Hepatocyte (in vitro differentiated cells): ENCODE measurements around the gene ITFG1. TPM values are rescaled to one million over a fixed set of nuclear protein-coding genes. Genes with fewer than 3 reads are reported as not detected.

Source experiments
- DNase-seq: peaks from one replicate; pipeline ENCODE4 v3.0.0-alpha.2; 2016; ENCODE audit warnings: low spot score
- H2AFZ ChIP-seq: fragments of 200-600 bp; sonication (generic); 2 replicates; pipeline ENCODE4 v1.6.0; 2016; ENCODE audit warnings: antibody characterized with exemption, mild to moderate bottlenecking
- H3K27ac ChIP-seq: fragments of 200-600 bp; sonication (generic); 2 replicates; pipeline ENCODE4 v1.5.1; 2016; ENCODE audit warnings: mild to moderate bottlenecking
- H3K27me3 ChIP-seq: fragments of 200-600 bp; sonication (generic); 2 replicates; pipeline ENCODE4 v1.6.1; 2016
- H3K36me3 ChIP-seq: fragments of 200-600 bp; sonication (generic); replicated peaks from 2 replicates; pipeline ENCODE4 v1.5.1; 2016; ENCODE audit warnings: low read depth; ENCODE audit not compliant: insufficient read depth
- H3K4me1 ChIP-seq: fragments of 200-600 bp; sonication (generic); 2 replicates; pipeline ENCODE4 v1.5.1; 2016; ENCODE audit warnings: mild to moderate bottlenecking, moderate library complexity; ENCODE audit not compliant: insufficient read depth
- H3K4me2 ChIP-seq: fragments of 200-600 bp; sonication (generic); 2 replicates; pipeline ENCODE4 v1.6.0; 2016
- H3K4me3 ChIP-seq: fragments of 200-600 bp; sonication (generic); 2 replicates; pipeline ENCODE4 v1.5.1; 2016; ENCODE audit warnings: mild to moderate bottlenecking
- H3K79me2 ChIP-seq: fragments of 200-600 bp; sonication (generic); 2 replicates; pipeline ENCODE4 v1.6.0; 2017; ENCODE audit warnings: mild to moderate bottlenecking
- H3K9me2 ChIP-seq: fragments of 200-600 bp; sonication (generic); replicated peaks from 2 replicates; pipeline ENCODE4 v1.6.0; 2017; ENCODE audit warnings: mild to moderate bottlenecking; ENCODE audit not compliant: insufficient read depth
- H3K9me3 ChIP-seq: fragments of 200-600 bp; sonication (generic); 2 replicates; pipeline ENCODE4 v1.5.1; 2016; ENCODE audit warnings: low read depth, mild to moderate bottlenecking
- H4K20me1 ChIP-seq: fragments of 200-600 bp; sonication (generic); 2 replicates; pipeline ENCODE4 v1.6.0; 2016; ENCODE audit warnings: mild to moderate bottlenecking; ENCODE audit not compliant: insufficient read depth, poor library complexity, severe bottlenecking
- CTCF ChIP-seq: fragments of 200-600 bp; sonication (generic); IDR thresholded peaks from 2 replicates; pipeline ENCODE4 v1.5.1; 2016; ENCODE audit warnings: antibody characterized with exemption, mild to moderate bottlenecking; ENCODE audit not compliant: poor library complexity
- EZH2 ChIP-seq: fragments of 200-600 bp; sonication (generic); IDR thresholded peaks from 2 replicates; pipeline ENCODE4 v1.6.1; 2016; ENCODE audit warnings: antibody characterized with exemption, mild to moderate bottlenecking, borderline replicate concordance
- EZH2phosphoT487 ChIP-seq: fragments of 200-600 bp; sonication (generic); IDR thresholded peaks from one replicate; pipeline ENCODE4 v1.6.1; 2018; ENCODE audit warnings: antibody characterized with exemption, mild to moderate bottlenecking, low read depth, moderate library complexity; ENCODE audit not compliant: unreplicated experiment, severe bottlenecking
- WGBS: methylation state at CpG from one replicate; pipeline ENCODE4 v1.1.6; 2016; ENCODE audit warnings: low lambda C conversion rate; ENCODE audit errors: missing lambda C conversion rate; 5-methylcytosine and 5-hydroxymethylcytosine counted together
- polyA plus RNA-seq: library from polyadenylated mRNA; unstranded; fragments of >200 nt; fragmentation: Nextera tagmentation; extraction: Ambion mirVana; gene quantifications from 2 replicates; pipeline ENCODE4 v1.2.1, GENCODE V29; 2016
- total RNA-seq: library from RNA; depleted of rRNA; stranded (reverse); fragments of >200 nt; gene quantifications from 2 replicates; pipeline ENCODE4 v1.2.3, GENCODE V29; 2014

The ITFG1 gene
- total and polyA plus RNA-seq, 2 experiments from 2014 or later = 87.8 to 91.4 TPM

DNA sequence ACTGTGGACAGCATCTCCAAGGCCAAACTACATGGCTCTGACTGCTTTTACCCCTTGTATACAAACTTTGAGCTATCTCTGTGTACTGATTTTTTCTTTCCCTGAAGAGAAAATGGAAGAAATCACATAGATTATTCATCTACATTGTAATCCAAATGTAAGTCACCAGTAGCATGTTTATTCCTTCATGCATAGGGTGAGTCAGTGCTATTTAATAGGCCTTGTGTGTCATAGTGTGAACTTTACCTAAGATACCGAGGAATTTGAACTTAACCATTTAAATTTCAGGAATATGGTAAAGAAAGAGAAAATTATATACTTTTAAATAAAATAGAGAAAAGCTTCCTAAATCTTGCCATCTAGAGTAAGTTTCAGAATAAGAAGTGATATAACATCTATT, 16.8 kb upstream of the ITFG1 start:
- WGBS = 69% methylated on average over 1 of the region's 1 CpG
- peaks cover 61% of the 10 kb centered on the region for H3K79me2 ChIP-seq

DNA sequence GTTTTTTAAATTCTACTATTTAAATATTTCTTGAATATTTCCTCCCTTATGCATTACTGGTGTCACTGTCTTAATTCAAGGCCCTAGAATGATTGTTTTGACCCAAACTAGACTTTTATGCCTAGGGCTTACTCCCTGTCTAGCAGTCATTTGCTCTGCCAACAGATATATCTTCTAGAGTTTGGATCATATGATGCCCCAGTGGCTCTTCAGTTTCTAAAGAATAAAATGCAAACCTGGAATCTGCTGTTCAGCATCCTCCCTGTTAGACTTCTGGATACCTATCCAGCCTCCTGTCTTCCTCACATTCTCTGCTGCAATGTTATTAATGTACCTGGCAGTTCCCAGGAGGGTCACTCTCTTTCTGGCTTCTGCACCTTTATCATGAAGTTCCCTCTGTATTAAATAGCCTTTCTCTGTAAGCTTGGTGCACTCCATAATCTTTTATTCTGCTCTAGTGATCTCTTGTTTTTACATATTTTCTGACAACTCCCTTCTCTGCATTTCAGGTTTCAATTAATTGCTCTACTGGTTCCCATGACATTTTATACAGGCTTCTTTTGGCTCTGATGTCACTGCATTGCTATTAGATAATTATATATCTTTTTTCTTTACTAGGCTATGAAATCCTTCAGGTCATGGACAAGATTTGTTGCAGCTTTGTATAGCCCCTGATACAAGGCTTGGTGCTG, 15.9 kb upstream of the ITFG1 start:
- Histone ChIP-seq H3K4me2 (no peak overlapping the region), H3K79me2 (peaks cover 61% of the 10 kb centered on the region), H4K20me1 (peaks cover 3% of the 10 kb centered on the region), H3K27ac (no peak overlapping the region), H3K27me3 (no peaks in the 10 kb centered on the region), H2AFZ (no peak overlapping the region), H3K9me3 (no peaks in the 10 kb centered on the region), H3K9me2 (no peaks in the 10 kb centered on the region), H3K4me3 (no peak overlapping the region), H3K4me1 (no peaks in the 10 kb centered on the region), H3K36me3 (no peaks in the 10 kb centered on the region)
- TF ChIP-seq EZH2 (no peak), EZH2phosphoT487 (no peak), CTCF (no peak)
- no peak for DNase-seq

More for the DNA sequence above, 16.8 kb upstream of the ITFG1 start:
- TF ChIP-seq CTCF = no peak
- TF ChIP-seq EZH2phosphoT487 = no peak
- TF ChIP-seq EZH2 = no peak
- Histone ChIP-seq H3K27me3 (no peaks in the 10 kb centered on the region), H4K20me1 (peaks cover 3% of the 10 kb centered on the region), H3K4me3 (no peak overlapping the region), H3K4me1 (no peaks in the 10 kb centered on the region), H3K36me3 (no peaks in the 10 kb centered on the region), H3K4me2 (no peak overlapping the region), H3K9me2 (no peaks in the 10 kb centered on the region), H2AFZ (no peak overlapping the region), H3K9me3 (no peaks in the 10 kb centered on the region), H3K27ac (no peak overlapping the region)
- DNase-seq = no peak

- Histone ChIP-seq H3K4me1 (no peaks in the 10 kb centered on the region), H3K9me3 (no peaks in the 10 kb centered on the region), H3K27ac (no peak overlapping the region), H2AFZ (no peak overlapping the region), H4K20me1 (peaks cover 3% of the 10 kb centered on the region), H3K27me3 (no peaks in the 10 kb centered on the region), H3K79me2 (peaks cover 59% of the 10 kb centered on the region), H3K4me3 (no peak overlapping the region), H3K4me2 (no peak overlapping the region), H3K9me2 (no peaks in the 10 kb centered on the region), H3K36me3 (no peaks in the 10 kb centered on the region)
- no peak for TF ChIP-seq EZH2phosphoT487
- no peak for TF ChIP-seq CTCF
- TF ChIP-seq EZH2 = no peak
- DNase-seq = no peak
- 59% methylated on average over 1 of the region's 1 CpG for whole genome bisulfite sequencing
Observed at GRCh38 chr16:47475786-47476185, 14.9 kb upstream of the ITFG1 start.
